ENCODE measurements around the gene UGT2B7. TPM values are rescaled to one million over a fixed set of nuclear protein-coding genes. Genes with fewer than 3 reads are reported as not detected.
"Not testable (repeated sequence)": the region's sequence is repeated elsewhere in the genome, so short reads cannot be mapped to it uniquely, and the experiment has no call there.

The UGT2B7 gene
- total and polyA plus RNA-seq, 2 of the 13 experiments (the other 11 are each of a cell fraction or from before 2014, with no cell fraction given), result 26.8 to 41.8 TPM

DNA sequence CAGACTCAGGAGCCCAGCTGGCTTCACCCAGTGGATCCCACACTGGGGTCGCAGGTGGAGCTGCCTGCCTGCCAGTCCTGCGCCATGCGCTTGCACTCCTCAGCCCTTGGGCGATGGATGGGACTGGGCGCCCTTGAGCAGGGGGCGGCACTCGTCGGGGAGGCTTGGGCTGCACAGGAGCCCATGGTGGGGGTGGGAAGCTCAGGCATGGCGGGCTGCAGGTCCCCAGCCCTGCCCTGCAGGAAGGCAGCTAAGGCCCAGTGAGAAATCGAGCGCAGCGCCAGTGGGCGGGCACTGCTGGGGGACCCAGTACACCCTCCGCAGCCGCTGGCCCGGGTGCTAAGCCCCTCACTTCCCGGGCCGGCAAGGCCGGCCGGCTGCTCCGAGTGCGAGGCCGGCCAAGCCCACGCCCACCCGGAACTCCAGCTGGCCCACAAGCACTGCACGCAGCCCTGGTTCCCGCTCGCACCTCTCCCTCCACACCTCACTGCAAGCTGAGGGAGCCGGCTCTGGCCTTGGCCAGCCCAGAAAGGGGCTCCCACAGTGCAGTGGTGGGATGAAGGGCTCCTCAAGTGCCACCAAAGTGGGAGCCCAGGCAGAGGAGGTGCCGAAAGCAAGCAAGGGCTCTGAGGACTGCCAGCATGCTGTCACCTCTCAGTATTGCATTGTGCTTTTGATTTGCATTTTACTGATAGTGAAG is 19.0 kb downstream of the UGT2B7 start:
- H3K4me3 ChIP-seq (replicated peaks in 1 of 3; ENCODE audit: insufficient read depth in 1 of 3, low read depth in 2 of 3, low read length in 3 of 3); H2AFZ ChIP-seq (ENCODE audit: low read length); H3K9me3 ChIP-seq (ENCODE audit: low read length); FAIRE-seq; H4K20me1 ChIP-seq (ENCODE audit: insufficient read depth, low read length); ATAC-seq; H3K36me3 ChIP-seq (replicated peaks in 1 of 2; ENCODE audit: control insufficient read depth in 1 of 2, insufficient read depth in 2 of 2, low read length in 2 of 2); H3K27me3 ChIP-seq (ENCODE audit: control insufficient read depth in 1 of 2, insufficient read depth in 2 of 2, low read length in 2 of 2); CTCF ChIA-PET (ENCODE audit: low intra/inter-chr PET ratio, low total read pairs); H3K79me2 ChIP-seq (ENCODE audit: insufficient read depth, low read length); intact Hi-C loops (cut with micrococcal nuclease; ENCODE audit: unreplicated experiment); in situ Hi-C loops (cut with HindIII; ENCODE audit: extremely low pct_ligation_motif_present, low pct_unique_long_range_greater_than_20kb); BruUV-seq (replicated peaks); POLR2A ChIA-PET; H3K9ac ChIP-seq (ENCODE audit: insufficient read depth, low read depth, low read length); DNase-seq (ENCODE audit: low spot score): not testable (repeated sequence)
- H3K4me2 ChIP-seq (ENCODE audit: low read depth, low read length), result peak overlapping the region; percentile 2; the same call in 1 of the 2 replicates
- H3K4me1 ChIP-seq (ENCODE audit: insufficient read depth, low read length), result peaks cover 22% of the 10 kb centered on the region
- TF ChIP-seq ZNF891 (CRISPR knock-in tag; IDR thresholded peaks at IDR 0.05), result 0 out of 2 replicates have a peak, but pooled peaks have one; percentile 58
- peak; percentile 88; the same call in 1 of the 2 replicates for TF ChIP-seq ZNF850 (CRISPR knock-in tag; conservative IDR thresholded peaks at IDR 0.05)
- TF ChIP-seq NRL (CRISPR knock-in tag; IDR thresholded peaks at IDR 0.05; ENCODE audit: borderline replicate concordance), result 0 out of 2 replicates have a peak, but pooled peaks have one; percentile 42
- TF ChIP-seq ZNF839 (CRISPR knock-in tag; IDR thresholded peaks at IDR 0.05; ENCODE audit: borderline replicate concordance), result peak; percentile 50; the same call in 1 of the 2 replicates
- TF ChIP-seq SALL1 (CRISPR knock-in tag; IDR thresholded peaks at IDR 0.05), result peak; percentile 19; the same call in 1 of the 2 replicates
- TF ChIP-seq, protein P1, sequence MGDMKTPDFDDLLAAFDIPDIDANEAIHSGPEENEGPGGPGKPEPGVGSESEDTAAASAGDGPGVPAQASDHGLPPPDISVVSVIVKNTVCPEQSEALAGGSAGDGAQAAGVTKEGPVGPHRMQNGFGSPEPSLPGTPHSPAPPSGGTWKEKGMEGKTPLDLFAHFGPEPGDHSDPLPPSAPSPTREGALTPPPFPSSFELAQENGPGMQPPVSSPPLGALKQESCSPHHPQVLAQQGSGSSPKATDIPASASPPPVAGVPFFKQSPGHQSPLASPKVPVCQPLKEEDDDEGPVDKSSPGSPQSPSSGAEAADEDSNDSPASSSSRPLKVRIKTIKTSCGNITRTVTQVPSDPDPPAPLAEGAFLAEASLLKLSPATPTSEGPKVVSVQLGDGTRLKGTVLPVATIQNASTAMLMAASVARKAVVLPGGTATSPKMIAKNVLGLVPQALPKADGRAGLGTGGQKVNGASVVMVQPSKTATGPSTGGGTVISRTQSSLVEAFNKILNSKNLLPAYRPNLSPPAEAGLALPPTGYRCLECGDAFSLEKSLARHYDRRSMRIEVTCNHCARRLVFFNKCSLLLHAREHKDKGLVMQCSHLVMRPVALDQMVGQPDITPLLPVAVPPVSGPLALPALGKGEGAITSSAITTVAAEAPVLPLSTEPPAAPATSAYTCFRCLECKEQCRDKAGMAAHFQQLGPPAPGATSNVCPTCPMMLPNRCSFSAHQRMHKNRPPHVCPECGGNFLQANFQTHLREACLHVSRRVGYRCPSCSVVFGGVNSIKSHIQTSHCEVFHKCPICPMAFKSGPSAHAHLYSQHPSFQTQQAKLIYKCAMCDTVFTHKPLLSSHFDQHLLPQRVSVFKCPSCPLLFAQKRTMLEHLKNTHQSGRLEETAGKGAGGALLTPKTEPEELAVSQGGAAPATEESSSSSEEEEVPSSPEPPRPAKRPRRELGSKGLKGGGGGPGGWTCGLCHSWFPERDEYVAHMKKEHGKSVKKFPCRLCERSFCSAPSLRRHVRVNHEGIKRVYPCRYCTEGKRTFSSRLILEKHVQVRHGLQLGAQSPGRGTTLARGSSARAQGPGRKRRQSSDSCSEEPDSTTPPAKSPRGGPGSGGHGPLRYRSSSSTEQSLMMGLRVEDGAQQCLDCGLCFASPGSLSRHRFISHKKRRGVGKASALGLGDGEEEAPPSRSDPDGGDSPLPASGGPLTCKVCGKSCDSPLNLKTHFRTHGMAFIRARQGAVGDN (CRISPR knock-in tag; IDR thresholded peaks at IDR 0.05), result peak; percentile 66
- TF ChIP-seq ZNF274 (CRISPR knock-in tag; IDR thresholded peaks at IDR 0.05), result 0 out of 2 replicates have a peak, but pooled peaks have one; percentile 42
- TF ChIP-seq, protein P2, sequence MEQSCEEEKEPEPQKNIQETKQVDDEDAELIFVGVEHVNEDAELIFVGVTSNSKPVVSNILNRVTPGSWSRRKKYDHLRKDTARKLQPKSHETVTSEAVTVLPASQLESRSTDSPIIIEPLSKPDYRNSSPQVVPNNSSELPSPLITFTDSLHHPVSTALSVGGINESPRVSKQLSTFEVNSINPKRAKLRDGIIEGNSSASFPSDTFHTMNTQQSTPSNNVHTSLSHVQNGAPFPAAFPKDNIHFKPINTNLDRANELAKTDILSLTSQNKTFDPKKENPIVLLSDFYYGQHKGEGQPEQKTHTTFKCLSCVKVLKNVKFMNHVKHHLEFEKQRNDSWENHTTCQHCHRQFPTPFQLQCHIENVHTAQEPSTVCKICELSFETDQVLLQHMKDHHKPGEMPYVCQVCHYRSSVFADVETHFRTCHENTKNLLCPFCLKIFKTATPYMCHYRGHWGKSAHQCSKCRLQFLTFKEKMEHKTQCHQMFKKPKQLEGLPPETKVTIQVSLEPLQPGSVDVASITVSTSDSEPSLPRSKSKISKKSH (CRISPR knock-in tag; IDR thresholded peaks at IDR 0.05; ENCODE audit: borderline replicate concordance), result 0 out of 2 replicates have a peak, but pooled peaks have one; percentile 35
- peak; percentile 31; the same call in 1 of the 2 replicates for TF ChIP-seq ZBTB38 (CRISPR knock-in tag; IDR thresholded peaks at IDR 0.05)
- peak overlapping the region; percentile 56 for H3K27ac ChIP-seq (ENCODE audit: extremely low read length, insufficient read depth, low read length)
- 95% methylated on average over 23 of the region's 30 CpGs for WGBS (ENCODE audit: low lambda C conversion rate)
